ENCODE results near the gene DUOXA1. TPM values are rescaled to one million over a fixed set of nuclear protein-coding genes. Genes with fewer than 3 reads are reported as not detected.

The DUOXA1 gene
- total RNA-seq, 1 donor from 2014 or later: not detected

DNA sequence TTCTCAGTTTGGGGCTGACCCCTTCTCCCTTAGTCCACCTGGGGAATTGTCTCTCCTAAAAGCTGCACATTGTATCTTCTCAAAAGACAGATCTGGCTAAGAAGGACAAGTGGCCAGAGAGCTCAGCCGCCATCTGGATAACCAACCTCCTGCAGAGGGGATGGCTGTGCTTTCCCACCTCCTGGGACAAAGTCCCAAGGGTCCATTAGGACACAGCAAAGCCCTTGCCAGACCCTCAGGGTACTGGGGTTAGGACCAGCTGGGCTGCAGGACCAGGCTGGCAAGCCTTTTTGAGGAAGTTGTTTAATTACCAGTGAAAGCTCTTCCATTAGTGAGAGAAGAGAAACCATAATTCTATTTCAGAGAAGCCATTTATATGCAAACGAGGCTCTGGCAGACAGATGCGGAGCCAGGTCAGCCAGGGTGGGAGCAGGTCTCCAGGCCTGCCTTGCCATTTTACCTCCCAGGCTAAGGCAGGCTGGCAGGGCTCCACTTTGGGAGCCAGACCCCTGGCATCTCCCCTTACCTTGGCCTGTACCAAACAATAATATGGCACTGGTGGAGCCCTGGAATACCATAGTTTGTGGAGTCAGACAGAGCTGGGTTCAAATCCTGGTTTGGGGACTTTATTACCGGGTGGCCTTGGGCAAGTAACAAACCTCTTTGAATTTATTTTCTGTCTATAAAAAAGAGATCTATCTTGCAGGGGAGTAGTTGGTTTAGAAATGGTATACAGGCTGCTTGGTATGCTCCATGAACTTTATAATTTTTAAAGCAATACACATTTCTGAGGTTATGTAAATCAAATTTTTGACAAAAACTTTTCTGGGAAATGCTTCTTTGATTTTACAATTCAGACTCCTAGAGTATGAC, 40.2 kb upstream of the DUOXA1 start:
- peaks cover 6% of the 10 kb centered on the region for H3K36me3 Mint-ChIP-seq (ENCODE audit: low read depth)
- DNase-seq (ENCODE audit: low read depth, low spot score): no peak
- no peaks in the 10 kb centered on the region for H3K27me3 Mint-ChIP-seq (ENCODE audit: low read depth)
- TF ChIP-seq CTCF (conservative IDR thresholded peaks at IDR 0.05): no peak
- no peaks in the 10 kb centered on the region for H3K9me3 Mint-ChIP-seq
- H3K4me3 Mint-ChIP-seq: peak overlapping the region; percentile 61
- H3K4me1 Mint-ChIP-seq: peaks cover 15% of the 10 kb centered on the region
- peak overlapping the region; percentile 83 for H3K27ac Mint-ChIP-seq (ENCODE audit: unreplicated experiment)

DNA sequence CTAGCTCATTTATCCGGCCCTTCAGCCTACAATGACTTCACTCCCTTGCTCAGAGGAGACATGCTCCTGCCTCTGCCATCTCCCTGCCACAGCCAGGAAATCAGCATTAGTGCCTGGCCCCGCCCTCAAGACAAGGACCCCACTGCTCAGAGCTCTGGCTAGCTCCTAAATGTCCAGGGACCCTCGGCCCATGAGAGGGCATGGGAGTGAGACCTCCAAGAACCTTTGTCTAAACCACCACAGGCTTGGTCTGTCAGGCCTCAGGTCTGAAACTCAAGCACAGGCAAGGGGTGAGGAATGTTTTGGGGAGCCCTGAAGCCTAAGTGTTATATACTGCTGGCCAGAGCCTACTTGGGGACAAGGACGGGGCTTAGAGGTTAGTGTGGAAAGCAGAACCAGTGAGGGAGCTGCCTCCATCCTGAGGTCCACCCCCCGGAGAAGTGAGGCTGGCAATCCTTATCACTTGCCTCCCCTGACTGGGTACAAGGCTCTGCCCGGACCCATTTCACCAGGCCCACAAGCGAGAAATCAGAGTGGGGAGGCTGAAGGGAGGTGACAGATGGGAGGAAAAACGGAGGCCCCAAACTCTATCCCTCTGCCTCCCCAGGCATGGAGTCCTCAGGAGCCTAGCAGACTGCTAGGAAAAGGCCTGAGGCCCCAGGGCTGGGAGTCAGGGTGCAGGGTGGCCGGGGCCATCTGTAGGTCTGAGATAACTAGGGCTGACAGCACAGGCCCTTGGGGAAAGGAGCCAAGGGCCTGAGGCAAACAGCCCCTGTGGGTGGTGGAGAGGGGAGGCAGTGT, 39.3 kb upstream of the DUOXA1 start:
- Mint-ChIP-seq H3K36me3 (ENCODE audit: low read depth) (peaks cover 6% of the 10 kb centered on the region), H3K4me3 (peak overlapping the region; percentile 75), H3K4me1 (peaks cover 15% of the 10 kb centered on the region), H3K27ac (ENCODE audit: unreplicated experiment) (no peak overlapping the region), H3K27me3 (ENCODE audit: low read depth) (no peaks in the 10 kb centered on the region), H3K9me3 (no peaks in the 10 kb centered on the region)
- no peak for DNase-seq (ENCODE audit: low read depth, low spot score)
- no peak for TF ChIP-seq CTCF (conservative IDR thresholded peaks at IDR 0.05)

DNA sequence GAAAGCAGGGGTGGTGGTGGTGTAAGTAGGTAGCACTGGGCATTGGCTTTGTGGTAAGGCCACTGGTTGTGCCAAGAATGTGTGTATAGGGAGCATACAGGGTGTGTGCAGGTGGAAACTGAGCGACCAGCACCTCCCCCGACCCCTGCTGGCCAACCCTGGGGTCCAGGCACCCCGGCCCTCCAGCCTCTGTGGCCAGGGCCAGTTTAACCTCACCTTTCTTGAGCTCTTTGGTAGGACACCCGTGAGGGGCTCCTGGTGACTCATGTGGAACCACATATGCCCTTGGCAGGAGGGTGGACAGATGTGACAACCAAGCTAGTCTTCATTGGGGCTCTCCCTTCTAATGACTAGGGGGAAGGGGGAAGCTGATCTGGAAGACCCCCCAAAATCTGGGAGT, 38.6 kb upstream of the DUOXA1 start:
- Mint-ChIP-seq H3K4me3 (no peak overlapping the region), H3K27ac (ENCODE audit: unreplicated experiment) (no peak overlapping the region), H3K4me1 (peaks cover 15% of the 10 kb centered on the region), H3K27me3 (ENCODE audit: low read depth) (no peaks in the 10 kb centered on the region), H3K9me3 (no peaks in the 10 kb centered on the region), H3K36me3 (ENCODE audit: low read depth) (peaks cover 6% of the 10 kb centered on the region)
- no peak for TF ChIP-seq CTCF (conservative IDR thresholded peaks at IDR 0.05)
- no peak for DNase-seq (ENCODE audit: low read depth, low spot score)

GRCh38 chr15:45167631-45168205, 38.0 kb upstream of the DUOXA1 start:
- H3K27ac Mint-ChIP-seq (ENCODE audit: unreplicated experiment): peak overlapping the region; percentile 50
- no peak for TF ChIP-seq CTCF (conservative IDR thresholded peaks at IDR 0.05)
- no peaks in the 10 kb centered on the region for H3K9me3 Mint-ChIP-seq
- no peak for DNase-seq (ENCODE audit: low read depth, low spot score)
- H3K4me3 Mint-ChIP-seq: peak overlapping the region; percentile 77
- H3K27me3 Mint-ChIP-seq (ENCODE audit: low read depth): peaks cover 3% of the 10 kb centered on the region
- H3K36me3 Mint-ChIP-seq (ENCODE audit: low read depth): peaks cover 3% of the 10 kb centered on the region
- peaks cover 19% of the 10 kb centered on the region for H3K4me1 Mint-ChIP-seq

GRCh38 chr15:45166834-45167630, 37.4 kb upstream of the DUOXA1 start:
- Mint-ChIP-seq H3K27me3 (ENCODE audit: low read depth) (peaks cover 3% of the 10 kb centered on the region), H3K4me1 (peaks cover 21% of the 10 kb centered on the region), H3K9me3 (no peaks in the 10 kb centered on the region), H3K4me3 (peak overlapping the region; percentile 77), H3K27ac (ENCODE audit: unreplicated experiment) (no peak overlapping the region), H3K36me3 (ENCODE audit: low read depth) (peaks cover 3% of the 10 kb centered on the region)
- DNase-seq (ENCODE audit: low read depth, low spot score): peak; percentile 72
- peak; percentile 62 for TF ChIP-seq CTCF (conservative IDR thresholded peaks at IDR 0.05)
